Erythroblast (primary cell): ENCODE measurements around the gene GRIK4.

Experiments used
- GATA1 ChIP-seq: IDR thresholded peaks from 2 replicates; pipeline ENCODE4 v1.6.1; 2011; ENCODE audit warnings: low read depth, mild to moderate bottlenecking, control low read depth, low read length, moderate library complexity
- POLR2A ChIP-seq: IDR thresholded peaks from 2 replicates; pipeline ENCODE4 v1.6.1; 2011; ENCODE audit warnings: mild to moderate bottlenecking, low read length

DNA sequence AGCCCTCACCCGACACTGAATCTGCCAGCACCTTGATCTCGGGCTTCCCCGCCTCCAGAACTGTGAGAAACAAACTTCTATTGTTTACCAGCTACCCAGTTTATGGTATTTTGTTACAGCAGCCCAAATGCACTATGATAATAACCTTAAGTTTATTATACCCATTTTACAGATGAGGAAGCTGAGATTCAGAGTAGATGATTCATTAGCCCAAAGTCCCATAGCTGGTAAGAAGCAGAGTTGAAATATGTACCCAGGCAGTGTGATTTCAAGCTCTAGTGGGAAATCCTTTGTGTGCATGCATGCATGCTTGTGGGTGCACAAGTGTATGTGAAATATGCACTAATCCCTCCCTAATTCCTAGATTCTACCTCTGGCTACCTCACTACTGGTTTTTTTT is 7.9 kb downstream of the GRIK4 start:
- no peak for TF ChIP-seq POLR2A
- TF ChIP-seq GATA1, result no peak
